Measurements from ENCODE around the gene AK9.
A peak's percentile ranks its signal among the peaks of the same experiment; 100 is the strongest.

AK9 gene

DNA sequence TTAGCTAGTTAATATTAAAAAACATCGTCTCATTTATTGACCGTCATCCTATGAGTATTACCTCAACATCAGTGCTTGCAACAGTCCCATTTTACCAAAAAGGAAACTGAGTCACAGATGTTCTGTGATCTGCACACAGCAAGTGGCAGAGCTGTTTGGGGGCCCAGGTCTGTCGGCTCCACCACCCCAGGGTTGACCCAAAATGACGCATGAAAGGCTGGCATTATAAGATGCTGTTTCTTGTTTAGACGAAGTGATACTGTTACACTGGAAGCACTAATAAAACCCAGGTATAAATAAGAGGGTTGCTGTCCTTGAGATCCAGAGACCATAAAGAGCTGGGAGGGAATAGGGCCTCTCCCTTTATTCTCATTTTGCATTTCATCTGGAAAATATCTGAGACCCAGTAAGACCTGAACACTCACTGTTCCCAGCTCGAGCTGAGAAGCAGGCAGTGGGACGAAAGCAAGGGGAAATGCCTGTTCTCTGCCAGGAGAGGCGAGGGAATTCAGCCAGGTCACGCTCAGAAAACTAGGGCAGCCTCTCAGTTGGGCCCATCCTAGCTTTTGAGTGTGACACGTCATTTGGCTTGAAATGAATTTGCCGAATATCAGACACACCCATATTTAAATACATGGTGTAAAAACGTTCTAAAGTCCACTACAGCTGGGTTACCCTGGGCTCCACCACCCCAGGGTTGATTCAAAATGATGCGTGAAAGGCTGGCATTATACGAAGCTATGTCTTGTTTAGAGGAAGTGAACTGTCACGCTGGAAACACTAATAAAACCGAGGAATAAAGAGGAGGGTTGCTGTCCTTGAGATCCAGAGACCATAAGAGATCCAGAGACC lies 234.1 kb downstream of the AK9 start:
- DNase-seq (ENCODE audit: low spot score), result no peak

DNA sequence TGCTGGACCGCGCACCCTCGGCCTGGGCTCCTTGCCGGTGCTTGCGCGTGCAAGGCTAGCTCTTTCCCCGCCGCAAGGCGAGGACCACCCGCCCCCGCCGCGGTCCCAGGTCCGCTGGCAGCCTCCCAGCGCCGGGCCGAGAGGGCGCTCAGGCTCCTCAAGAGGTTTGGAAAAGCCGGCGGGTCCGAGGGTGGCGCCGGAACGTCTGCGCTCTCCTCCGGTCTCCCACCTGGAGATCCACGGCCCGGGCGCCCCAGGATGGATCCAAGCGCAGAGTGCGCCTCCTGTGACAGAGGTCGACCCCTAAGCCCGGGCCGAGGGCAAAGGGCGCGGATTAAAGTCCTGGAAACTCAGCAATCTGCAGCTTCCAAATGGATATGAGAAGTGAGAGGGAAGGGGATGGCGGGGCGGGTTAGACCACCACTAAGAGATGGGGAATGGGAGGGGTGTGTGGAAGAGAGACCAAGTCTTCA lies 234.9 kb downstream of the AK9 start:
- no peak for DNase-seq (ENCODE audit: low spot score)

DNA sequence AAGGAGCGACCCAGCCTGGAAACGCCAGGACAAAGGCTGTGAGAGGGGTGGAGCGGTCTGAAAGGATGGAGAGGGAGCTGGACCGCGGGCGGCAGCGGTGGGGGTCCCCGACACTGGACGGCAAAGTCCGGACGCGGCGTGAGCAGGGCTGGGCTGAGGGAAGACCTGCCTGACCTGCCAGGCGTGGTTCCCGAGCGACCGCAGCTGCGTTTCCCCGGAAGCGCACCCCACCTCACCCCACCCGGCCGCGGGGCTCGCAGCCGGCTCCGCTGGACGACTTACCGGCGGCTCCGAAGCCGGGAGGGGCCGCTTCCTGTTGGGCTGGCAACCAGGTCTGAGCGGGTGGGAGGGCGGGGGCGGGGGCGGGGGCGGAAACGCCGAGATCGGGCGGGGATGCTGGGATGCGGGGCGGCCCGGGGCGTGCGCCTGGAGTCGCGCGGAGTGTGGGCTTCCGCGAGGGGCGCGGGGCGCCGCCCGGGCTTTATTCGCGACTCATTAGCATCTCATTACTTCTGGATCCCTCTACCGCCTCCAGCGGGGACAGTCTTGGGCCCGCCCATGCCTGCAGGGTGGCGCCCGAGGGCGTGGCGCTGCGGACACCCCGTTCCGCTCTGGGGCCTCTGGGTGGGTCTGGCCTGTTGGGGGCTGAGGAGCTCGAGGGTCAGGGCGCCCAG lies 235.4 kb downstream of the AK9 start, which contains the start of gene MICAL1:
Gene MICAL1, minus strand, starts transcription at position 336 of the 674 bp plus-strand sequence. CDS start 1,576 bp downstream, outside the sequence.
- peak; percentile 39 for DNase-seq (ENCODE audit: low spot score)

DNA sequence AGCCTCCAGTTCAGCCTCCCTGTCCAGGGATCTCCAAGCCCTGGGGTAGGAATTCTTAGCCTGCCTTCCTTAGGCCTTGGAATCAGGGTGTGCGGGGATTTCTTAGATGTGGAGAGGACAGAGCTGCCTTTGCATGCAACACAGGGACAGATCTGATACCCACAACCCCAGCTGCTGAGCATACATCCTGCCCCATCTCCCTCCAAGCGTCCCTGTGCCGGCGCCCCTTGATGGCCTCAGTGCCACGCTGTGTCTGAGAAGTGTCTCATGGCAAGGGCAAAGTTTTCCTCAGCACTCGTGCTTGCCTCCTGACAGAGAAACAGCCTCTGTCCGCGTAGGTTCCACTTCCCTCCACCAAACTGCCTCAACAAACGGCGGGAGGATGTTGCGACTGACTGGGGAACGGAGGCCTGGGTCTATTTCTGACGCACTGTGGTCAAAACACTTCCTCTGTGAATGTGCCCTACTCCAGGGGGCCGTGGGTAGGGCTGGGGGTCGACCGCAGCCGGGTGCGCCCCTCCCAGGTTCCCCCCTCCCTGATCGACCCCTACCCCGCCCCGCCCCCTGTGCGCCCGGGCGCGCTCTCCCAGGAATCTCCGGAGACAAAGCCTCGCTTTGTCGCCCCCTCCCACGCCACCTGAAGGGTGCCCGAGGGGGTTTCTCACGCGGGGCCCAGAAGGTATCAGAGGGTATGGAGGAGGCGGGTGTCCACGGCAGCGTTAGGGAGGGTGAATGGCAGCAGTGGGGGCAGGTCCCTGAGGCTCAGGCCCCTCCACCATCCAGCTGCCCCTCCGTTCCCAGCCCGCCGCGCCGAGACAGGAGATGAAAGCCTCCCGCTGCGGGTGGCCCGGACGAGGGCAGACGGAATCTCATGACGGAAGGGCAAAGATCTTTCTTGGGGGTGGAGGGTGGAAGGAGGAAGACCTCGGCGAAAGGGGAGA lies 236.2 kb downstream of the AK9 start:
- peak; percentile 4 for DNase-seq (ENCODE audit: low spot score)

DNA sequence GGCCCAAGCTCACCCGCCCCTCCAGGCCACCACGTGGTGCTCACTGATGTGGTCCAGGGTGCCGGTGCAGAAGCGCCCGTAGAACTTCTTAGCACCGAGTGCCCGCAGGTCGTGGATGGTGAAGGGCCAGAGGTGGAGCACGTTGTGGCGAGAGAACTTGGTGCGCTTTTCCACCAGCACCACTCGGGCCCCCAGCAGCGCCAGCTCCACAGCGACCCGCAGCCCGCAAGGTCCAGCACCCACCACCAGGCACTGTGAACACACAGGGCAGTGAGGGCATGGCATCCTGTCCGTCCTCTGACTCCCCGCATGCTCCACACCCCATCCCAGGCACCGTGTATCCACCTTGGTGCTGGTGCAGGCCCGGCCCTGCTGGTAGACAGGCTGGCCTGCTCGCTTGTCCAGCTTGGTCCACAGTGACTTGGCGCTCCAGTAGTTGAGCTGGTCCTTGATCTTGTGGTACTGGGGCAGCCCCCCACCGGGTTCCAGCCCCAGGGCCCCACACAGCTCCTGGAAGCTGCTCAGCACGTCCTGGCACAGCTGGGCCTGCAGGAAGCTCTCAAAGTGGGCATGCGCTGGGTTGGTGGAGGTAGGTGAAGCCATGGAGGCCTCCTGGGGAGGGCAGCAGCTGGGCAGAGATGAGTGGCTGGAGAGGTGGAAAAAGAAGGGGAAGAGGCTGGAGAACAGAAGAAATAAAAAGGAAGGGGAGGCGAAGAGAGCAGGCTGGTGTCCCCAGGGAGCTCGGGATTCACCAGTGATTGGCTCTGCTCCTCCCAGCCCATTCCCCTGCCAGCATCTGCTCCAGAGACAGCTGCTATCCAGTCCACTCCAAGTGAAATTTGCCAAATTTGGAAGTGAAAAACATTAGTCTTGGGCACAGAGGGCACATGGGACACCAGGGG lies 237.2 kb downstream of the AK9 start:
- no peak for DNase-seq (ENCODE audit: low spot score)

DNA sequence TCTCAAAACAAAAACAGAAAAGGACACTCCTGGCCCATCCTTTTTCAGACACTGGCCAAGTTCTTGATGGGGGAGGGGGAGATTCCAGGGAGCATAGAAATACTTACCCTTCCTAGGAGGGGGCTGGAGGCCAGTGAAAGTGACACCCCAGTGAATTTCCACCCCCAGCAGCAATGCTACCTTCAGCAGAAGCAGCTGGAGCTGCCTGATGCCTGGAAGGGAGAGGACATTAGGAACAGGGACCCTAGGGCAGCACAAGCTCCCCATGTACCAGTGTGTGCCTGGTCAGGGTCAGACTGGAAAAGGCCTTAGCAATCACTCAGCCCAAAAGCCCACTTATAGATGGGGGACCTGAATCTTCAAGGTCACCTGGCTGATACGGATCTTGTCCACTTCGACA lies 237.8 kb downstream of the AK9 start:
- no peak for DNase-seq (ENCODE audit: low spot score)

DNA sequence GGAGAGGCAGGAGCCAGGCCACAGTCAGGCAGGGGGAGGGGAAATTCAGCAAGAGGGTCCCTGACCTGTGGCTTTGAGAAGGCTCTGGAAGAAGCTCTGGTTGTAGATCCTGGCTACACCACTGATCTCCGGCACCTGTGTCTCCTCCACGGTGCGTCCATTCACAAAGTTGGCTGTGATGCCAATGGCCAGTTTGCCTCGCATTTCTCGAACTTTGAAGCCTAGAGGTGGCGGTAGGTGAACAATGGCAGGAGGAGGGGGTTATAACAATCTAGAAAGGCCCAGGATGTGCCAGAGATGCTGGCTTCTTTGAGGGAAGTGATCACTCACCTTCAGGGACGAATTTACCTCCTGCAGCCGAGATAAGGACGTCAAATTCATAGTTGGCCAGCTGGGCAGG lies 238.8 kb downstream of the AK9 start:
- no peak for DNase-seq (ENCODE audit: low spot score)

DNA sequence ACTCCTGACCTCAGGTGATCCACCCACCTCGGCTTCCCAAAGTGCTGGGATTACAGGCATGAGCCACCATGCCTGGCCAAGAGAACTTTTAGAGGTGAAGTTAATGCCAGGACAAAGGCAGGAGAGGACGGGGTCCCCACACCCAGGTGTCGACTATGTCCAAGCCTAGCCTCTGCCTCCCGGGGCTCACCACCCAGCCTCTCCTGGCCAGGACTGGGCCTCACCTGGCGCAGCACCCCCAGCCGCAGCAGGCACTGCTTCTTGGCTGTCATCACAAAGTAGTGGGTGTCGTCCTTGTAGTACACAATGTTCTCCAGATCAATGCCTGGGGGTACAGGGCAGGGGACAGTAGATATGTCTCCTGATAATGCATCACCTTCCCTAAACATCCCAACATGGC lies 239.6 kb downstream of the AK9 start:
- no peak for DNase-seq (ENCODE audit: low spot score)

DNA sequence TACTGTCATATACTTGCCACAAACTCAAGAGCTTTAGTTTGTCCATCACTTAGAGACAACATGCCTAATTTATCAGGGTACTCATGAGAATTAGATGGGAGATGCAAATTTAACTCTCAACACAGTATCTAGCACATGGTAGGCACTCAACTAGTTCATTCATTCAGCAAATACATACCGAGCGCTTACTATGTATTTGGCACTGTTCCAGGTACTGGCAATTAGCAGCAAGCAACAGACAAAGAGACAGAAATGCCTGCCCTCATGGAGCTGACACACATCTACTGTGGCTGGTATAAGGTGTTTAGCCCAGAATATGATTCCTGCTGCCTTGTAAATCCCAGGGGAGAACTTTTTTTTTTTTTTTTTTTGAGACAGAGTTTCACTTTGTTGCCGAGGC lies 240.2 kb downstream of the AK9 start:
- DNase-seq (ENCODE audit: low spot score), result no peak

DNA sequence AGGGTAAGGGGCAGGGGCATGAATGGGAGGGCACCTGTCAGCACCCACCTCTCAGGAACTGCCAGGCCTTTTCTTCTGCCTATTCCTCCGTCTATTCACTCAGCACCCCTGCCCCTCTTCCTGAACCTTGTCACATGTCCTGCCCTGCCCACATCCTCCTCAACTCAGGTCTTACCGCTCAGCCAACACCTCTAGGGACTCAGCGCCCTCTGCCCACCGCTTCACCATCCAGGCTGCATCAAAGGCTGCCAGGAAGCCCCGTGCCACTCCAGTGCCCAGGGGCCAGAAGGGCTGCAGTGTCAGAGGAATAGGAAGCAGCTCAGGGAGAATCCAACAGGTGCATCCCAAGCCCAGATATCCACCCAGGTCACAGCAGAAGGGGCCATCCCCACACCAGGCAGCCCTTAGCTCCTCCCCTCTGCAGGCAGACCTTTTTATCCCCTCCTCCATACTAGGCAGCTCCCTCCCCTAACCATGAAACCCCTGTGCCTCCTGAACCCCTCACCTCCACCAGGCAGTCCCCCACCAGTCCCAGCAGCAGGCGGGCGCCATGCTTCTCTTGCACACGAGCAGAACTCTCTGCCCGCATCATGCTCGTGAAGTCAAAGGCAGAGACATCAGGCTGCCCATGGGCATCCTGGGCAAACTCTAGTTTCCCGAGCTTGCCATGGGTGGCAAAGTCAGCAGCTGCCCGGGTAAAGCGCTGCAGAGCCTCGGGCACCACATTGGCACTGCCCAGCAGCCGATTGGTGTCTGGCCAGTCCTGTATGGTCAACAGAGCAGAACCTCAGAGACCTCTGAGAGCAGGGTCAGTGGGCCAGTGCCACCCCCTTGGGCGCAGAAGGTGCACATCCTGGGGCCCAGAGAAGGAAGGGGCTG lies 241.0 kb downstream of the AK9 start:
- no peak for DNase-seq (ENCODE audit: low spot score)

DNA sequence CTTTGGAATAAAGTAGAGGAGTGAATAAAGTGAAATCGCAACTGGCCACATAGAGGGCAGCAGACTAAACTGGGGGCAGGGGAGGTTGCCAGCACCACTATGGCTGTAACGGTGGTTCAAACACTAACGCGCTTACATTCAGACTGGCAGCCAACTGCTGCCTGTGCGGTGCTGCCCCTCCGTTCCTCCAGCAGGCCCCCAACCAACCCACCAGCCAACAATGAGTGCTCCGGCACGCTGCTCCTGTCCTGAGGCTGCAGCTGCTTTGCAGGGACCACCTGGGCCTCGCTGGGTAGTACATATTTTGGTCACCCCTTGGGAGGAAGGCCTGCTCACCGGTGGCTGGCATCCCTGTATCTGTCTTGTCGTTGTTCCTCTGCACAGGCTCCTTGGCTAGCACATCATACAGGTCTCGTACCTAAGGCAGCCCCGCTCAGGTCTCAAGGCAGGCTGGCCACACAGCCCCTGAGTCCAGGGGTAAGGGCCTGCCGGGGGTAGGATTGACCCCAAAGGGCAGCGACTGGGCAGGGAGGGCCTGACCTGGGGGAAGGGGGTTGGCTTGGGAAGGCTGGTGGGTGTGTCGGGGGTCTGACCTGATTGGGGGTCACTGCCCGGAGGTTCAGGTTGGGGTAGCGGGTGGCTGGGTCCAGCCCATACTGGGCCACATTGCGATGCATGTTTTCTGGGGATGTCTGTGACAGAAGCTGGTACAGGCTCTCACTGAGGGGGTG lies 241.8 kb downstream of the AK9 start:
- DNase-seq (ENCODE audit: low spot score), result no peak

DNA sequence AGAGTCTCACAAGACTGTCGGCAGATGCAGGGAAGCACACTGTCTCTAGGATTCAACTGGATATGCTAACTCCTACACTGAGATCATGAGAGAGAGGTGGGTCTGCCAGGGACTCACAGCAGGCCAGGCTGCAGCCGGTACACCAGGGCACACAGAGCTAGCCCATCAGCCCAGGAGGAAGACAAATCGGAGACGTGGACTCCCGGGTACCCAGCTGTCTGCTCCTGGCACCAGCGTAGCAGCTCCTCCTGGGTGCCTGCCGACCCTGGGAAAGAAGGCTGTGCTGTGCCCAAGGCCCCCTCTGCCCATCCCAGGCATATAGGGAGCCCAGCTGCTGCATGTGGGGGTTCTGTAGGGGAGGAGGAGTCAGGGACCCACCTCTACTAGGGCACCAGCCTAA lies 242.4 kb downstream of the AK9 start:
- DNase-seq (ENCODE audit: low spot score), result no peak

DNA sequence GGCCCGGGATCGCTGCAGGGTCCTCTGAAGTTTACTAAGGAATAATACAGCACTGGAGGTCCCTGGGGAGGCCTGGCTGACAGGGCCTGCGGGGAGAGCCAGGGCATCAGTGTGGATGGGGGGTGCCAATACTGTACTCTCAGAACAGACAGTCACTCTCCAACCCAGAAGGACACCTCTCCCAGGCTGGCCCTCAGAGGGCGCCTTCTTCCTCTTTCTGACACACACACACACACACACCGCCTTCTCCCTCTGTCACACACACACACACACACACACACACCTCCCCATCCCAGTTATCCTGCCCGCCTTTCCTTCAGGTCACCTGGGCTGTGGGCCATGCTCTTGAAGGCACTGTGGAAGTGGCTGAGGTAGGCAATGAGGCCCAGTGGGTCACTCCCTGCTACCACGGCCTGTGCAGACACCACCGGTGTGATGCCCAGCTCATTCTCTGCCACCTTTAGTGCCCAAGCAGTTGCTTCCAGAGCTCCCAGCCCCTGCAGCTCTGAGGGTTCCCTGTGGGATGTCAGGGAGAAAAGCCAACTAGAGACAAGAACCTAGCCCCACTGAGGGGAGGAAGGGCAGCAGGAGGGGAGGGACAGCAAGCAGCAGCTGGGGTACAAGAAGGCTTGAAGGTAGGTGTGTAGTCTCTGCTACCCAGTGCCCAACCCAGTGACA lies 243.0 kb downstream of the AK9 start:
- no peak for DNase-seq (ENCODE audit: low spot score)

DNA sequence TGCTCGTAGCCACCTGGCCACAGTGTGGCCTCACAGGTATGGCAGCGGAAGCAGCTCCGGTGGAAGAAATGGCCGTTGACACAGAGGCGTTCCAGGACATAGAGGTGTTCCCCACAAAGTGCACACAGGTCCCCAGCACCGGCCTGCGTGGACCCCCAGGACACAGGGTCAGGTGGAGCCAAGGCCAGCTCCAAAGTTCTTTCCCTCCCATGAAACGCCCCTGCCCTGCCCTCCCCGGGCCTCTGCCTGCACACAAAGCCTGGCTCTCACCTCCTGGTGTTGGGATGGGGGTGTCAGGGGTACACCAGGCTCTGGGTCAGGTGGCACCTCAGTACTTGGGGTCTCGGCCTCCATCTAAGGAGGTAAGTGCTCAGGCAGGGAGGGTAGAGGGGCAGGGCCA lies 243.9 kb downstream of the AK9 start:
- DNase-seq (ENCODE audit: low spot score), result no peak

DNA sequence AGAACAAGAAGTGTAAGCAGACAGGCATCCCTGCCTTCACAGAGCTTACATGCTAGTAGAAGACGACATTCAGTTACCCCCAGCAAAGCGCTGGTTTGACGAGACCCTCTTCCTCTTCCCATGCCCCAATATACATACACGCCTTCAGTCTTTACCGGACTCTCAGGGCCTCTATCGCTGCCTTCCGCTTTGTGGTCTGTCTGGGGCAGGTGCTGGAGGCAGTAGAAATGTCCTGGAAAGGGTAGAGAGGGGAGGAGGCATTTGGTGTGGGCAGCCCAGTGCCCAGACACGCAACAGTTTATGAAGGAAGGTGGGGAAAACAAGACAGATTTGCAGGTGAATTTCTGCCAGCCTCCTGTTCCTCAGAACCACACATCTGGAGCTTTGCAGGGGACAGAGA lies 244.5 kb downstream of the AK9 start:
- DNase-seq (ENCODE audit: low spot score), result no peak

DNA sequence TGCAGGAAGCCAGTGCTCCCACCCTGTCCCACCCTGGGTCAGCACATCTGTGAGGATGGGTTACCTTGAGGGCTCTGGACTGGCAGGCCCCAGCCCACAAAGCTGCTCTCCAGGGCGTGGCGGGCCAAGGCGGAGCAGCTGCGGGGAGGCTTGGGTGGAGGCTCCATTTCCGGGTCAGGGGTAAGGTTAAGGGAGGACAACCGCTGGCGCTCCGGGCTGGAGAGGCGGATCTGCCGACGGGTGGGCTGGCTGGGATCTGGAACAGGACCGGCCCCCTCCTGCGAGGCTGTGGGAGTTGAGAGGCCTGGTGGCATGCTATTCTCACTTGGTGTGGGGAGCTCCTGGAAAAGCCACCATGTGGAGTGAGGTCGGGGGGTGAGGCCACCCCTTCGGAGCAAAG lies 244.9 kb downstream of the AK9 start:
- no peak for DNase-seq (ENCODE audit: low spot score)

DNA sequence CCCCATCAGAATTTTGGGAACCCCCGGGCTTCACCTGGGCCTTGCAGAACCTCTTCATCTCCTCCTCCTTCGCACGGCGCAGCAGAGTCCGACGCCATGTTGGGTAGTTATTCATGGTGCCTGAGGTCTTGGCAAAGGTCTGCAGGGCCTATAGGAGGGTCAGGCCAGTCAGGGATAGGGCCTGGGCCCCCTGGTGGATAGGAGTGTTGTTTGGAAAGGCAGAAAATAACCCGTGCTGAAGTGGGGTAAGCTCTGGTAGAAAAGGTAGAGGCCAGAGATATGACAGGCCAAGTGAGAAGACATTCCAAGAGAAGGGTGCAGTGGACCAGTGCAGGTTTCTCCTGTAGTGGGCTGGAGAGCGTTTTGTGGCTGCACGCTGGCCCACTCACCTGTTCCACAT lies 245.6 kb downstream of the AK9 start:
- DNase-seq (ENCODE audit: low spot score), result no peak

DNA sequence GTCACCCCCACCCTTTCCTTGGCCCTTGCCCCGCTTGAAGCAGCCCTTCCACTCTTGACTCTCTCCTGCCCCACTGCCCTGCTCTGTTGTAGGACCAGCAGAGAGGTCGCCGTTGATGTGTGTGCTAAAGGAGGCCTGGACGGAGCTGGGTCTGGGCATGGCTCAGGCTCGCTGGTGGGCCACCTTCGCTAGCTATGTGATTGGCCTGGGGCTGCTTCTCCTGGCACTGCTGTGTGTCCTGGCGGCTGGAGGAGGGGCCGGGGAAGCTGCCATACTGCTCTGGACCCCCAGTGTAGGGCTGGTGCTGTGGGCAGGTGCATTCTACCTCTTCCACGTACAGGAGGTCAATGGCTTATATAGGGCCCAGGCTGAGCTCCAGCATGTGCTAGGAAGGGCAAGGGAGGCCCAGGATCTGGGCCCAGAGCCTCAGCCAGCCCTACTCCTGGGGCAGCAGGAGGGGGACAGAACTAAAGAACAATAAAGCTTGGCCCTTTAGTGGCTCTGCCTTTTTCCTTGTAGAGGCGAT lies 247.5 kb downstream of the AK9 start:
- DNase-seq (ENCODE audit: low spot score), result no peak
